ENCODE results near the gene ARHGAP32.

DNA sequence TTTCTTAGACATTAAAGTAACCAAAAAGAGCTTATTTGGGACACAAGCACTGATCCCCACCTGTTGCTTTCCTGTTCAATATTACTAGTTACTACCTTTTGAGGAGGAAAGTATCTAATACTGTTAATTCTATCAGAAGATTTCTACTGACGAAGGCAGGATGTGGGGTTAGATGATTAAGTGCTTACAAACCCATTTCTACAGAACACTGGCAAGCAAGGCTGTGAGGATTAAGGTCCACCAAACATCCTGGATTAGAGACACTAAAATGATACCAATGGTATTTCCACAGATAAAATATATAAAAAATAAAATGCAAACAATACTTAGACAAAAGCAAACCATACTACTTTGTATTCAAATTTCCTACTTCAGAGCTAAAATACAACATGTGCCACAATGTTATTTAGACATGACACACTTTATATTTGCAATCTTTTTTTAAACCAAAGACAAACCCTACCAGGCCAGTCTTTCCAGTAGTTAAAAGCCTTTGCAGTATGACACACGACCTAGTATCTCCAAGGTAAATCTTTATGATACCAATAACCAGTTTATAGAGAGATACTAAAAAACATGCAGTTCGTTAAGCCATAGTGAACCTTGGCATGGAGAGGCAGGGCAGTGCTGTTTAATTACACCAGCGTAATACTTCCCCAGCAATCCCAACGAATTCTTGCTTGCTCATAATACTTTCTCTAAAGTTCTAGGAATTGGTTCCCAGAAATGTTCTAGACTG, 178.2 kb downstream of the ARHGAP32 start:
- TF ChIP-seq, protein P1, sequence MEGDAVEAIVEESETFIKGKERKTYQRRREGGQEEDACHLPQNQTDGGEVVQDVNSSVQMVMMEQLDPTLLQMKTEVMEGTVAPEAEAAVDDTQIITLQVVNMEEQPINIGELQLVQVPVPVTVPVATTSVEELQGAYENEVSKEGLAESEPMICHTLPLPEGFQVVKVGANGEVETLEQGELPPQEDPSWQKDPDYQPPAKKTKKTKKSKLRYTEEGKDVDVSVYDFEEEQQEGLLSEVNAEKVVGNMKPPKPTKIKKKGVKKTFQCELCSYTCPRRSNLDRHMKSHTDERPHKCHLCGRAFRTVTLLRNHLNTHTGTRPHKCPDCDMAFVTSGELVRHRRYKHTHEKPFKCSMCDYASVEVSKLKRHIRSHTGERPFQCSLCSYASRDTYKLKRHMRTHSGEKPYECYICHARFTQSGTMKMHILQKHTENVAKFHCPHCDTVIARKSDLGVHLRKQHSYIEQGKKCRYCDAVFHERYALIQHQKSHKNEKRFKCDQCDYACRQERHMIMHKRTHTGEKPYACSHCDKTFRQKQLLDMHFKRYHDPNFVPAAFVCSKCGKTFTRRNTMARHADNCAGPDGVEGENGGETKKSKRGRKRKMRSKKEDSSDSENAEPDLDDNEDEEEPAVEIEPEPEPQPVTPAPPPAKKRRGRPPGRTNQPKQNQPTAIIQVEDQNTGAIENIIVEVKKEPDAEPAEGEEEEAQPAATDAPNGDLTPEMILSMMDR (IDR thresholded peaks at IDR 0.05; ENCODE audit: insufficient read depth, low read length, poor library complexity, severe bottlenecking): no peak
- no peak for TF ChIP-seq EZH2phosphoT487 (conservative IDR thresholded peaks at IDR 0.05; ENCODE audit: low read length)
